Astrocyte (in vitro differentiated cells and primary cell): Measurements from ENCODE around the gene C13orf46.

Experiments
- CTCF ChIP-seq: IDR thresholded peaks from 2 replicates; pipeline ENCODE4 v1.5.1; 2011; ENCODE audit warnings: low read depth, mild to moderate bottlenecking, inconsistent platforms, low read length, moderate library complexity; ENCODE audit not compliant: insufficient read depth
- EZH2 ChIP-seq: IDR thresholded peaks from 2 replicates; pipeline ENCODE4 v1.6.1; 2012; ENCODE audit warnings: mild to moderate bottlenecking, low read length, inconsistent platforms; ENCODE audit not compliant: insufficient read depth

- TF ChIP-seq CTCF: no peak
- TF ChIP-seq EZH2: no peak
Measured at GRCh38 chr13:114008964-114009589, 35.2 kb upstream of the C13orf46 start.
